Common myeloid progenitor, CD34-positive (primary cell): ENCODE measurements around the gene TBL3.
"Not testable (repeated sequence)": the region's sequence is repeated elsewhere in the genome, so short reads cannot be mapped to it uniquely, and the experiment has no call there.

Experiments
- CTCF ChIA-PET: fragments of 350-600 bp; sonication (Branson Sonifier 250); formaldehyde crosslinking; loops from one replicate; lab custom pipeline; 2021; ENCODE audit warnings: antibody characterized with exemption; lab: Charles Lee
- POLR2A ChIA-PET: fragments of 350-600 bp; sonication (Branson Sonifier 250); formaldehyde crosslinking; loops from one replicate; lab custom pipeline; 2021; ENCODE audit warnings: antibody characterized with exemption; lab: Charles Lee
- DNase-seq, 3 donors: peaks; one replicate each; pipeline versions ENCODE4 v3.0.0 to v3.0.0-alpha.2; 2013
- H3K27ac ChIP-seq, 2 experiments: 1 replicate in 1 of 2; 2 replicates in 1 of 2; pipeline ENCODE4 v1.7.0; 2013; ENCODE audit warnings: inconsistent platforms in 2 of 2, low read length in 2 of 2, mild to moderate bottlenecking in 2 of 2, low read depth in 1 of 2, moderate library complexity in 1 of 2; ENCODE audit not compliant: severe bottlenecking in 2 of 2, insufficient read depth in 1 of 2, poor library complexity in 1 of 2
- H3K27me3 ChIP-seq, 5 experiments: replicated peaks in 2 of 5; 1 replicate in 3 of 5; 2 replicates in 2 of 5; pipeline versions ENCODE4 v1.6.1 to v1.7.0; 2013; ENCODE audit warnings: low read length in 4 of 5, mild to moderate bottlenecking in 2 of 5, moderate library complexity in 2 of 5, inconsistent platforms in 1 of 5; ENCODE audit not compliant: insufficient read depth in 5 of 5, control insufficient read depth in 4 of 5
- H3K36me3 ChIP-seq, 4 experiments: 1 replicate in 2 of 4; 2 replicates in 2 of 4; pipeline versions ENCODE4 v1.6.1 to v1.7.0; 2013; ENCODE audit warnings: low read length in 3 of 4, control low read depth in 1 of 4, mild to moderate bottlenecking in 1 of 4; ENCODE audit not compliant: control insufficient read depth in 4 of 4, insufficient read depth in 4 of 4
- H3K4me1 ChIP-seq, 4 experiments: 1 replicate in 3 of 4; 2 replicates in 1 of 4; pipeline versions ENCODE4 v1.6.1 to v1.7.1; 2013; ENCODE audit warnings: low read length in 3 of 4, mild to moderate bottlenecking in 3 of 4, control low read depth in 1 of 4, inconsistent platforms in 1 of 4, moderate library complexity in 1 of 4; ENCODE audit not compliant: control insufficient read depth in 4 of 4, insufficient read depth in 4 of 4; ENCODE audit errors: control extremely low read depth in 1 of 4
- H3K4me3 ChIP-seq, 7 experiments: 1 replicate in 4 of 7; 2 replicates in 3 of 7; pipeline versions ENCODE4 v1.5.1 to v1.7.0; 2013; ENCODE audit warnings: mild to moderate bottlenecking in 7 of 7, low read length in 6 of 7, moderate library complexity in 6 of 7, inconsistent platforms in 2 of 7, low read depth in 2 of 7, control low read depth in 1 of 7; ENCODE audit not compliant: insufficient read depth in 4 of 7, control insufficient read depth in 1 of 7; ENCODE audit errors: extremely low read depth in 1 of 7
- H3K9me3 ChIP-seq, 5 experiments: 1 replicate in 4 of 5; 2 replicates in 1 of 5; pipeline versions ENCODE4 v1.6.1 to v1.7.1; 2013; ENCODE audit warnings: low read length in 4 of 5, mild to moderate bottlenecking in 2 of 5, inconsistent platforms in 1 of 5, low read depth in 1 of 5, moderate library complexity in 1 of 5; ENCODE audit not compliant: control insufficient read depth in 4 of 5, insufficient read depth in 2 of 5; ENCODE audit errors: control extremely low read depth in 1 of 5
- WGBS: methylation state at CpG from one replicate; pipeline ENCODE4 v1.1.5; 2013; ENCODE audit not compliant: insufficient coverage; 5-methylcytosine and 5-hydroxymethylcytosine counted together

Gene TBL3

DNA sequence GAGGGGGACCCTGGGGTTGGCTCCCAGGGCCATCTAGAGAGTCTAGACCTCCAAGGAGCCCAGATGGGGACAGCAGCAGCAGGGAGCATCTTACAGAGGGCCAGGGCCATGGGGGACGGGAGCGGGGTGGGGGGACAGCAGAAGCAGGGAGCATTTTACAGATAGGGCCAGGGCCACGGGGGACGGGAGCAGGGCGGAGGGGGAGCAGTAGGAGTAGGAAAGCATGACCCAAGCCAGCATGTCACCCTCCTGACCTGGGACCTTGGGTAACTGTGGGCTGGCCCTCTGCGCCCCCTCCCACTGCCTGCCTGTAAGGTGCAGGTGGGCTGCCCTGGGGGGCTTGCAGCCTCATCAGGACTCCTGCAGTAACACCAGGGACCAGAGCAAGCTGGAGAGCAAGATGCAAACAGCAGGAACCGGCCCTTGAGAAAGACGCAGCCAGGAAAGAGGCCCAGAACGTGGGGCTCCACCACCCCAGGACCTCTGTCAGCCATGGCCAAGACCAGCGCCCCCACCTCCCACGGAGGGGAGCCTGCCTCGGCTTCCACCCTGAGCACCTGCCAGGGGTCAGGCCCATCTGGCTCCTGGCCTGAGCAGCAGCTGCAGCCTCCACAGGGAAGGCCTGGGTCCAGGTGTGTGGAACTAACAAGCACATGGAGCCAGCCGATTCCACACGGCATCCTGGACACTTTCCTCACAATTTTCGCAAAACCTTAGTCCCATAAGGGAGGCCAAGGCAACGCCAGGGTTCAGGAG is 35.4 kb downstream of the TBL3 start:
- peak overlapping the region in 5 of 7 experiments; percentile 70 to 91 (median 90) for H3K4me3 ChIP-seq
- peaks cover 7 to 69% (median 63%) of the 10 kb centered on the region in 4 experiments for H3K4me1 ChIP-seq
- CTCF ChIA-PET: interaction anchor here (0.6 to 6.9 kb wide), 8 partner anchors 13 to 493 kb away, joined by 3 to 80 read pairs (median 5); partner anchors contain the start of genes NPW, NTHL1, TRAF7 and TSC2

DNA sequence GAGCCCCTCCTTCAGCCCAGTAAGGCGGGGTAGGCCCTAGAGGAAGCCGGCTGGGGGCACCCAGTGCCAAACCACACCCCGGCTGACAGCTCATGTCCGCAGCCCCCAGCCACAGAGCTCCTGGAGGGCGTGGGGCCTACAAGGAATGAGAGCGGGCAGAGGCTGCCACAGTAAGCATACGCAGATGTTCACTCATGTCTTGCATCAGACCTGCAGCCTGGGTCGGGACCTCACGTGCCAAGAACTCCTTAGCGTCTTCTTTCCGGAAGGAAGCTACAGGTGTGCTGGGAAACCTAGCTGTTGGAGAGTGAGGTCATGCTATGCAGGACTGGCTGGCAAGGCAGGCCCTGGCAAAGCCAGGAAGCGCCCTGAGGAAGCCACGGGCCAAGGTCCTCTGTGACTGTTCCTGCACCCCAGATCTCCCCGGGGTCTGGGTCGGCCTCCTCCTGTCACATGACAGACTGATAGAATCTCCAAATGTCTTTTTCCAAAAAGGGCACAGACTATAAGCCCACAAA is 36.2 kb downstream of the TBL3 start:
- ChIA-PET CTCF (interaction anchor here (0.6 to 6.9 kb wide), 10 partner anchors 11 to 492 kb away, joined by 3 to 80 read pairs (median 4); partner anchors contain the start of genes NPW, NTHL1, TRAF7 and TSC2), POLR2A (interaction anchor here (0.6 to 1.8 kb wide), 4 partner anchors 43 to 147 kb away, joined by 3 to 8 read pairs (median 4); partner anchors contain the start of genes RPS2 and TRAF7)
- H3K4me1 ChIP-seq: peaks cover 7 to 69% (median 63%) of the 10 kb centered on the region in 4 experiments
- no peaks in the 10 kb centered on the region for H3K27me3 ChIP-seq
- H3K4me3 ChIP-seq: peak overlapping the region in 5 of 7 experiments; percentile 70 to 91 (median 90)
- peak overlapping the region; percentile 82 to 91 for H3K27ac ChIP-seq
- no peaks in the 10 kb centered on the region for H3K9me3 ChIP-seq
- peaks cover 0 to 27% (median 3%) of the 10 kb centered on the region in 4 experiments for H3K36me3 ChIP-seq
- DNase-seq: peak; percentile 70 to 88 (median 84)
- 2% methylated on average over 10 of the region's 15 CpGs for WGBS

More for the DNA sequence above, 35.4 kb downstream of the TBL3 start:
- Histone ChIP-seq H3K36me3 (peaks cover 0 to 35% (median 11%) of the 10 kb centered on the region in 4 experiments), H3K27ac (peak overlapping the region; percentile 82 to 91), H3K27me3 (no peaks in the 10 kb centered on the region), H3K9me3 (no peaks in the 10 kb centered on the region)
- WGBS: 59% methylated on average over 13 of the region's 16 CpGs
- DNase-seq: no peak
- POLR2A ChIA-PET: interaction anchor here (0.7 to 1.8 kb wide), 3 partner anchors 43 to 148 kb away, joined by 3 to 8 read pairs (median 5); partner anchors contain the start of genes RPS2 and TRAF7

DNA sequence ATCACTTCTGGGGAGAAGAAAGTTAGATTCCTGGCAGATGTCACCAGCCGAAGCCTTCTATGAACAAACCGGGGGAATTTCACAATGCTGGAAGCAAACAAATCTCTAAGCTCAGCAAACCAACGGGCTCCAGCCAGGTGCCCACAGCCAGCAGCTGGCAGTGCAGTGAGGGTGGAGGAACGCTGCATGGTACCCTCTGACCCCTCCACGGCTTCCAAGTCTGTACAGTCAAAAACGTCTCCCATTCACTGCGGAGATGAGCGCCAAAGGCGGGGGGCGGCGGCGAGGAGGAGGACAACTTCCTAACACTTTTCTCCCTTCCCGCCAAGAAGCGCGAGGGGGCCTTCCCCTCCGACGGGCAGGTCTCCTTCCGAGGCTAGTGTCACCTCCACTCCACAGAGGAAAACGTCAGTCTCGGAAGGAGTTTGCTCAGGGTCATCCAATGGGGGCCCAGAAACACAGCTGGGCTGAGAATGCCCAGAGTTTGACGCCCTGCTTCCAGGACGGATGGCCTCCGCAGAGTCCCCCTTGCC is 36.8 kb downstream of the TBL3 start:
- POLR2A ChIA-PET: interaction anchor here (1.8 kb wide), 1 partner anchor 145 kb away, joined by 8 read pairs; no protein-coding TSS in a partner anchor
- WGBS: 3% methylated on average over 20 of the region's 23 CpGs
- CTCF ChIA-PET: interaction anchor here (1.1 to 6.9 kb wide), 8 partner anchors 12 to 145 kb away, joined by 3 to 80 read pairs (median 5); partner anchors contain the start of genes NPW, NTHL1, TRAF7 and TSC2
- Histone ChIP-seq H3K4me3 (peak overlapping the region; percentile 47 to 91 (median 80)), H3K4me1 (peaks cover 7 to 66% (median 60%) of the 10 kb centered on the region in 4 experiments), H3K27me3 (no peaks in the 10 kb centered on the region), H3K36me3 (peaks cover 0 to 21% (median under 1%) of the 10 kb centered on the region in 4 experiments), H3K27ac (peak overlapping the region; percentile 72 to 91), H3K9me3 (no peaks in the 10 kb centered on the region)
- peak in 2 of 3 donors; percentile 35 to 52 for DNase-seq

DNA sequence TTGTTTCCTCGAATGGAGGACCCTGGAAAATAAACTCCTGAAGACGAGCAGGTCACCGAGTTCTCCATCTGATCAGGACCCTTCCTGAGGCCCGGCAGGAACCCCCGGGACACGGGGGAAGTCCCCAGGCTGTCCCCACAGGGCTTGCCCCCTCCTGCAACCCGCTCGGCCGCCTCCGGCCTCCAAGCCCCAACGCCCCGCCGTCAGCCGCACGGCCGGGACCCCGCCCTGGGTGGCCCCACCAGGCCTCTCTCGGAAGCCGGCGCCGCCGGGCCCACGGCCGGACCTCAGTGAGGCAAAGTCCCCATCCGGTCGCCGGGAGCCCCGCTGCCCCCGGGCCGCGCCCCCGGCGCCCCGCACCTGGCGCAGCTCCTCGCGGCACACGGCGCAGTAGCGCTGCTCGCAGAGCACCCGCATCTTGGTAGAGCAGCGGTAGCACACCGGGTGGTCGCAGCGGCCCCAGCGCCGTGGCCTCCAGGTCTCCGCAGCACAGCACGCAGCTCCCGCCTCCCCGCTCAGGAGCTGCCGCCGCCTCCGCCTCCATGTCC is 37.4 kb downstream of the TBL3 start:
- CTCF ChIA-PET: interaction anchor here (1.1 to 6.9 kb wide), 6 partner anchors 12 to 144 kb away, joined by 4 to 80 read pairs (median 6); partner anchors contain the start of gene TRAF7
- Histone ChIP-seq H3K27ac (peak overlapping the region; percentile 72 to 91), H3K4me3 (peak overlapping the region; percentile 47 to 91 (median 80)), H3K9me3 (no peaks in the 10 kb centered on the region), H3K4me1 (peaks cover 7 to 60% (median 56%) of the 10 kb centered on the region in 4 experiments), H3K36me3 (peaks cover 0 to 21% (median under 1%) of the 10 kb centered on the region in 4 experiments), H3K27me3 (no peaks in the 10 kb centered on the region)
- DNase-seq: no peak
- POLR2A ChIA-PET: interaction anchor here (0.9 kb wide), 1 partner anchor 44 kb away, joined by 4 read pairs; the partner anchor contains the start of gene RPS2
- under 1% methylated on average over 45 of the region's 55 CpGs for WGBS

DNA sequence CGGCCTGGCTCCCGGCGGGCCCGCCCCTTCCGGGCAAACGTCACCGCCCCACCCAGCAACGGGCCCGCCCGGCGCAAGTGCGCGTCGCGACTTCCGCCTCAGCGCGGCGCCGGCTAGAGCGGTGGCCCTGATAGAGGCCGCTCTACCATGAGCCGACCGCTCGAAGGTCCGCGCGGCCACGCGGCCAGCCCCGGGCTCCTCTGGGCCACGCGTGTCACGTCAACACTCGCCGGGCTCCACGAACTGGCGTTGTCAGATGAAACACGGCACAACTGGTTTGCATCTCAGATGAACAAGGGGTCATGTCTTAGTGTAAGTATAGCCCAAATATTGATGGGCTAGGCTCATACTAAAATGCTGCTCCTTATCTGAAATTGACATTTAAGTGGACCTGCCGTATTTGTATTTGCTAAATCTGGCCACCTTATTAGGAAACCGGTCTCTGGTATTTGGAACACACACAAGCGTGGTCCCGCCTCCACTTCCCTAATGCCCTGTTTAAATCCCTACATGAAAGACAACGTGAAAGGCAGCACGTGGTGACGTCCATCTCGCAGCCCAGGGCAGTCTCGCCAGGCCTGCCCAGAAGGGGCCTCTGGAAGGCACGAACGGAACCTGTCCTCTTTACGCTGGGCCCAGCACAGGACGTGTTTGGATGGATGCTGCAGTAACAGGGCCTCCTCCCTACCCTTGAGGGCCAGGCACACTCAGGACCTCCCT is 38.1 kb downstream of the TBL3 start, which contains the start of gene ZNF598:
ZNF598 (minus strand) TSS at position 31 of the 720 bp plus-strand sequence.
- peaks cover 7 to 53% (median 49%) of the 10 kb centered on the region in 4 experiments for H3K4me1 ChIP-seq
- DNase-seq: peak; percentile 85 to 88 (median 87)
- peak within 1 kb of the TSS; percentile 72 to 91 for H3K27ac ChIP-seq
- ChIA-PET POLR2A (interaction anchor here (0.9 kb wide), 1 partner anchor 45 kb away, joined by 4 read pairs; the partner anchor contains the start of gene RPS2), CTCF (no interaction called here)
- no peaks in the 10 kb centered on the region for H3K27me3 ChIP-seq
- no peaks in the 10 kb centered on the region for H3K9me3 ChIP-seq
- WGBS: 3% methylated on average over 52 of the region's 52 CpGs
- H3K36me3 ChIP-seq: peaks cover 0 to 21% (median under 1%) of the 10 kb centered on the region in 4 experiments
- H3K4me3 ChIP-seq: peak within 1 kb of the TSS; percentile 47 to 91 (median 84)

DNA sequence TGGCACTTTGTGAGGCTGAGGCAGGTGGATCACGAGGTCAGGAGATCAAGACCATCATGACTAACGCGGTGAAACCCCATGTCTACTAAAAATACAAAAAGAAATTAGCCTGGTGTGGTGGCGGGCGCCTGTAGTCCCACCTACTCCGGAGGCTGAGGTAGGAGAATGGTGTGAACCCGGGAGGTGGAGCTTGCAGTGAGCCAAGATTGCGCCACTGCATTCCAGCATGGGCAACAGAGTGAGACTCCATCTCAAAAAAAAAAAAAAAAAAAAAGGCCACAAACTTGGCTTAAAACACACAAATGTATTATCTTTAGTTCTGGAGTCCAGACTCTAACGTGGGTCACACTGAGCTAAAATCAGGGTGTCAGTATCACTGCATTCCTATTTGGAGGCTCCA is 39.9 kb downstream of the TBL3 start:
- H3K9me3 ChIP-seq, DNase-seq, POLR2A ChIA-PET, H3K27ac ChIP-seq, H3K27me3 ChIP-seq, H3K4me3 ChIP-seq: not testable (repeated sequence)
- H3K36me3 ChIP-seq: peaks cover 0 to 12% (median under 1%) of the 10 kb centered on the region in 4 experiments
- 50% methylated on average over 2 of the region's 9 CpGs for WGBS
- CTCF ChIA-PET: interaction anchor here (0.9 to 2.1 kb wide), 4 partner anchors 11 to 192 kb away, joined by 4 to 6 read pairs (median 4); no protein-coding TSS in a partner anchor
- peaks cover 7 to 35% (median 32%) of the 10 kb centered on the region in 4 experiments for H3K4me1 ChIP-seq
